Ectodermal cell (in vitro differentiated cells): ENCODE results near the gene VPS45.

Experiments
- H3K27ac ChIP-seq: 2 replicates; pipeline ENCODE4 v1.7.0; 2013; ENCODE audit warnings: mild to moderate bottlenecking, low read depth, low read length; ENCODE audit not compliant: insufficient read depth, poor library complexity, severe bottlenecking
- H3K27me3 ChIP-seq: 2 replicates; pipeline ENCODE4 v1.7.0; 2013; ENCODE audit warnings: mild to moderate bottlenecking, low read length; ENCODE audit not compliant: insufficient read depth, control insufficient read depth, poor library complexity, severe bottlenecking
- H3K36me3 ChIP-seq: one replicate; pipeline ENCODE4 v1.7.0; 2013; ENCODE audit warnings: low read length; ENCODE audit not compliant: control insufficient read depth, insufficient read depth
- H3K4me1 ChIP-seq: one replicate; pipeline ENCODE4 v1.7.0; 2013; ENCODE audit warnings: low read length; ENCODE audit not compliant: control insufficient read depth, insufficient read depth
- H3K4me3 ChIP-seq: 2 replicates; pipeline ENCODE4 v1.7.0; 2013; ENCODE audit warnings: low read depth, low read length, control low read depth; ENCODE audit not compliant: insufficient read depth
- H3K9me3 ChIP-seq: 2 replicates; pipeline ENCODE4 v1.7.0; 2013; ENCODE audit warnings: mild to moderate bottlenecking, low read length, moderate library complexity; ENCODE audit not compliant: control insufficient read depth
- WGBS, 2 experiments: methylation state at CpG; one replicate each; pipeline ENCODE4 v1.1.7; 2013; ENCODE audit warnings: missing lambda C conversion rate in 2 of 2; 5-methylcytosine and 5-hydroxymethylcytosine counted together

VPS45 gene

DNA sequence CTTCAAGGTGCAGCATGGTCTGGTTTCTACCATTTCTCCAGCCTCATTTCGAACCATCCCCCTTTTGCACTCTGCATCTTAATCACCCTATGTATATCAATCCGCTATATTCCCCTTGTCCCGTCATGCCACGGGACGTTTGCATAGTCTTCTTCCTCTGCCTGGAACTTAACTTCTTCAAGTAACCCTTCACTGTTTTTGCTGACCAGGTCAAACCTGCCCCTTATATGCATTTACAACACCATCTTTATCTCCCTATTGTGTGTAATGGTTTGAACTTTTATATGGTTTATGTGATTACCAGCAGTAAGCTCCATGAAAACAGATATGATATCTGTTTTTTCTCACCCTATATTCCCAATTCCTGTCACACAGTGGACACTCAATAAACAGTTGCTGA is 2.3 kb downstream of the VPS45 start:
- H3K27me3 ChIP-seq: no peaks in the 10 kb centered on the region
- no peak overlapping the region for H3K4me3 ChIP-seq
- 95 to 97% methylated on average over 5 of the region's 5 CpGs for WGBS, 2 experiments

DNA sequence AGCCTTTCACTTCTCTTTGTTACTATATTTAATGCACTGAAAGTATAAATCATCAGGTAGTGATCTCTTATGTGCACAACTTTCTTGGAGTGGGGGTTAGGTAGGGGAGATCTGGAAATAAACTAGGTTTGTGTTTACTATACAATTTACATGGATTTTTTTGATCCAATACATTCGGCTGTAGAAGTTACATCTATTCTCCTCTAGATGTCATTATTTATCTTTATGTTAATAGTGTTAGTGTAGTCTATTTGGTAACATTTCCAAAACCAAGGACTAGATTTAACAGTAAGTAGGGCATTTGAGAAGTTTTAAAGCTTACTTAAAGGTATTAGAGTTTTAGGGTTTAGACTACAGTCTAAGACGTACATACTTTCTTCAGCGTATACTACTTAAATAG is 5.4 kb downstream of the VPS45 start:
- no peaks in the 10 kb centered on the region for H3K27me3 ChIP-seq
- H3K9me3 ChIP-seq: no peaks in the 10 kb centered on the region
- H3K4me1 ChIP-seq: no peaks in the 10 kb centered on the region
- WGBS, 2 experiments: no CpG with 5 or more reads among the region's 3 CpGs
- no peak overlapping the region for H3K27ac ChIP-seq
- no peak overlapping the region for H3K4me3 ChIP-seq
- peaks cover 19% of the 10 kb centered on the region for H3K36me3 ChIP-seq

More for the DNA sequence above, 2.3 kb downstream of the VPS45 start:
- peaks cover 19% of the 10 kb centered on the region for H3K36me3 ChIP-seq
- H3K27ac ChIP-seq: no peak overlapping the region
- peaks cover 3% of the 10 kb centered on the region for H3K4me1 ChIP-seq
- no peaks in the 10 kb centered on the region for H3K9me3 ChIP-seq

DNA sequence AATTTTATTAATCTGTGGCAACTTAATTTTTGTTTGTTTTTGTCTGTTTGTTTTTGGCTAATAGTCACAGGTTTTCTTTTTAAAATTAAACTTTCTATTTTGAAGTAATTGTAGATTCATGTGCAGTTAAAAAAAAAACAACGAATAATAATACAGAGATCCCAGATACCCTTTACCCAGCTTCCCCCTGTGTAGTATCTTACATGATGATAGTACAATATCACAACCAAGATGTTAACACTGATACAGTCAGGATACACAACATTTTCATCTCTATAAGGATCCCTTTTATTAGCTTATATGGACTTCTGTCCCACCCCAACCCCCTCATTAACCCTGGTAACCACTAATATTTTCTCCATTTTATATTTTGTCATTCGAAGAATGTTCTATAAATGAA is 5.9 kb downstream of the VPS45 start:
- H3K36me3 ChIP-seq: peaks cover 19% of the 10 kb centered on the region

DNA sequence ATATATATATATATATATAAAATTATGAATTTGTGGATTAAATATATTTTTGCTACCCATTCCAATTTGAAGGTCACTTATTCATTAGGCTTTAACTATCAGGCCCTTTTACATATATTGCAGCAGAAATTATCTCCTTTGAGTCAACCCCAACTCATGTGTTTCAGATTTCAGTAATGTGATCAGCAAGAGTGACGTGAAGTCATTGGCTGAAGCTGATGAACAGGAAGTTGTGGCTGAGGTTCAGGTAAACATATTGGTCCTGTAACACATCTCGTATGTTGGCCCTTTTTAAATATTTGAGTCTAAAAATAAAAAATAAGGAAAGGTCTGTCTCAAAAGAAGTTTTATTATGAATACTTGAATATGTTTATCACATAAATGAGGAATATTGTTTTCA is 8.5 kb downstream of the VPS45 start:
- WGBS, 2 experiments: 94 to 100% methylated on average over 1 to 2 of the region's 2 CpGs

More for the DNA sequence above, 5.9 kb downstream of the VPS45 start:
- Histone ChIP-seq H3K9me3 (no peaks in the 10 kb centered on the region), H3K27ac (no peak overlapping the region), H3K27me3 (no peaks in the 10 kb centered on the region), H3K4me1 (no peaks in the 10 kb centered on the region), H3K4me3 (no peak overlapping the region)
- 71 to 100% methylated on average over 1 to 2 of the region's 2 CpGs for WGBS, 2 experiments

GRCh38 chr1:150076985-150077384 is 9.4 kb downstream of the VPS45 start:
- 97 to 98% methylated on average over 3 to 4 of the region's 6 CpGs for WGBS, 2 experiments
- Histone ChIP-seq H3K4me3 (no peak overlapping the region), H3K4me1 (no peaks in the 10 kb centered on the region), H3K9me3 (no peaks in the 10 kb centered on the region), H3K27ac (no peak overlapping the region), H3K27me3 (no peaks in the 10 kb centered on the region), H3K36me3 (peaks cover 13% of the 10 kb centered on the region)

More for the DNA sequence above, 8.5 kb downstream of the VPS45 start:
- Histone ChIP-seq H3K27me3 (no peaks in the 10 kb centered on the region), H3K4me3 (no peak overlapping the region), H3K4me1 (no peaks in the 10 kb centered on the region), H3K36me3 (peaks cover 12% of the 10 kb centered on the region), H3K9me3 (no peaks in the 10 kb centered on the region), H3K27ac (no peak overlapping the region)

DNA sequence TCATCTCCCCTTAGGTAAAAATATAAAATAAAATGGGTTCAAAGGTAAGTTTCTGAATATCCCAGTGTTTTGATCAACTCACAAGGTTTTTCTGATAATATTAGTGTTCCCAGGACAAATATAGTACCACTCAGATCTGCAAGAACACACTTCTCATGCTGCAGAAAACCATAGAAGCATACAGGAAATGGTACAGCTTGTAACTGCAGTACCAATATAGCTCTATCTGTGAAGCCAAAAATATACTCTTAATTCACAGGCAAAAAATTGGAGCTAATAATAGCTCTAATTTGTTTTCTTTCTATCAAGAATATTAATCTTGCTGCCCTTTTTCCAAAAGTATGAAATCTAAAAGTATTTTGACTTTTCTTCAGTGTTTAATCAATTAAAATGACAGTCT is 13.2 kb downstream of the VPS45 start:
- Histone ChIP-seq H3K4me1 (no peaks in the 10 kb centered on the region), H3K27ac (no peak overlapping the region), H3K36me3 (peaks cover 7% of the 10 kb centered on the region), H3K27me3 (no peaks in the 10 kb centered on the region), H3K4me3 (no peak overlapping the region), H3K9me3 (no peaks in the 10 kb centered on the region)

GRCh38 chr1:150082494-150082893 is 14.9 kb downstream of the VPS45 start:
- WGBS, 2 experiments: 92 to 96% methylated on average over 4 of the region's 4 CpGs
- H3K9me3 ChIP-seq: no peaks in the 10 kb centered on the region
- H3K27me3 ChIP-seq: no peaks in the 10 kb centered on the region
- H3K4me1 ChIP-seq: no peaks in the 10 kb centered on the region
- peaks cover 7% of the 10 kb centered on the region for H3K36me3 ChIP-seq
- no peak overlapping the region for H3K4me3 ChIP-seq
- no peak overlapping the region for H3K27ac ChIP-seq

DNA sequence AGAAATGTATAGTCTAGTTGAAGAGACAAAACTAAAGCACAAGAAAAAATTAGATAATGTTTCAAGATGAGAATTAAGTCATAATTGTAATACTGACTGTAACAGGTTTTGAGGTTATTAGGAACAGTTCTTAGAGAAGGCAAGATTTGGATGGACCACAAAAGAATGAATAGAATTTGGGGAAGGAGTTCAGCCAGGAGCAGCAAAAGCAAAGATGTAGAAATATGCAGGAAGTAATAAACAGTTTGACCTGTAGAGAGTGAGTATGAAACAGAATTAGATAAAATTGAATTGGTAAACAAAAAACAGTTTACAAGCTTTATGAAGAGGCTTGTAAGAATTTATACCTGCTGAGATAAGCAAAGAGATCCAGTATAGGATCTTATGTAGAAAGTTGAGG is 16.3 kb downstream of the VPS45 start:
- Histone ChIP-seq H3K27me3 (no peaks in the 10 kb centered on the region), H3K4me3 (no peak overlapping the region), H3K27ac (no peak overlapping the region), H3K9me3 (no peaks in the 10 kb centered on the region), H3K36me3 (peaks cover 12% of the 10 kb centered on the region), H3K4me1 (no peaks in the 10 kb centered on the region)

DNA sequence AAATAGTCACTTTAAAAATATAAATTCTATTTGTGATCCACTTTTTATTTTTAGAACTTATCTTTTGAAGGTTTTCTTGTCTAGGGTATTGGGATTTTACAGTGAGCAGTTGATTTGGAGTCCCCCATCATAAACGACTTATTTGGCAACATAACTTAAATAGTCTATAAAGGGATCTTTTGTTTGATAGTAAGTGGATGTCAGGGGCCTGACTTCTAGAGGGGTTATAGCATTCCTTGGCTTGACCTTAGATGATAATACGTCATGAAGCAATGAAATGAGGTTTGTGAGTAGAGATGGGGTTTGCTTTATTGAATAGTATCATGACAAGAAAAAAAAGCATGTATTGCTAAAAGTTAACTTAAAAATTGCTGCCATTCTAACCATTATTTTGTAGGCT is 17.8 kb downstream of the VPS45 start:
- Histone ChIP-seq H3K4me3 (no peak overlapping the region), H3K4me1 (no peaks in the 10 kb centered on the region), H3K36me3 (peaks cover 12% of the 10 kb centered on the region), H3K27ac (no peak overlapping the region), H3K27me3 (no peaks in the 10 kb centered on the region), H3K9me3 (no peaks in the 10 kb centered on the region)
- WGBS, 2 experiments: 97 to 98% methylated on average over 2 of the region's 2 CpGs

- no peaks in the 10 kb centered on the region for H3K4me1 ChIP-seq
- H3K4me3 ChIP-seq: no peak overlapping the region
- 95 to 98% methylated on average over 1 to 2 of the region's 2 CpGs for WGBS, 2 experiments
- H3K36me3 ChIP-seq: peaks cover 13% of the 10 kb centered on the region
- H3K9me3 ChIP-seq: no peaks in the 10 kb centered on the region
- H3K27ac ChIP-seq: no peak overlapping the region
- no peaks in the 10 kb centered on the region for H3K27me3 ChIP-seq
Observed at GRCh38 chr1:150087415-150087814, 19.8 kb downstream of the VPS45 start.

- Histone ChIP-seq H3K27ac (no peak overlapping the region), H3K9me3 (no peaks in the 10 kb centered on the region), H3K4me3 (no peak overlapping the region), H3K36me3 (peaks cover 16% of the 10 kb centered on the region), H3K27me3 (no peaks in the 10 kb centered on the region), H3K4me1 (no peaks in the 10 kb centered on the region)
- 94 to 98% methylated on average over 3 of the region's 3 CpGs for WGBS, 2 experiments
Observed at GRCh38 chr1:150089846-150090520, 22.4 kb downstream of the VPS45 start.
